ENCODE measurements around the gene C19orf85. TPM values are rescaled to one million over a fixed set of nuclear protein-coding genes. Genes with fewer than 3 reads are reported as not detected.

The C19orf85 gene
- total and polyA plus RNA-seq, 4 donors = not detected

- no peaks in the 10 kb centered on the region for H3K36me3 ChIP-seq (ENCODE audit: control insufficient read depth in 4 of 4, insufficient read depth in 3 of 4, low read depth in 1 of 4, low read length in 3 of 4)
- peaks cover under 1 to 10% (median 8%) of the 10 kb centered on the region in 4 donors for H3K27me3 ChIP-seq (ENCODE audit: control insufficient read depth in 4 of 4, insufficient read depth in 4 of 4, low read length in 3 of 4)
- no peaks in the 10 kb centered on the region for H3K9me3 ChIP-seq (ENCODE audit: control insufficient read depth in 4 of 4, low read length in 3 of 4)
- H3K9ac ChIP-seq (ENCODE audit: low read depth in 1 of 2, low read length in 2 of 2) = no peak overlapping the region
- no peak overlapping the region for H3K27ac ChIP-seq (ENCODE audit: low read depth in 1 of 2, low read length in 2 of 2)
- no peak for DNase-seq (ENCODE audit: low spot score)
- TF ChIP-seq GABPA (IDR thresholded peaks at IDR 0.05 in 1 of 2, conservative IDR thresholded peaks at IDR 0.05 in 1 of 2) (no peak), ZBTB33 (IDR thresholded peaks at IDR 0.05) (no peak), HNF4A (conservative IDR thresholded peaks at IDR 0.05) (no peak), RXRA (IDR thresholded peaks at IDR 0.05) (no peak), MAX (IDR thresholded peaks at IDR 0.05) (no peak), TAF1 (conservative IDR thresholded peaks at IDR 0.05) (no peak)
- no peak overlapping the region for H3K4me3 ChIP-seq (ENCODE audit: low read depth in 1 of 3, low read length in 3 of 3)
- WGBS = 17% methylated on average over 48 of the region's 48 CpGs
- H3K4me1 ChIP-seq (ENCODE audit: control insufficient read depth in 4 of 4, insufficient read depth in 4 of 4, low read length in 3 of 4) = no peaks in the 10 kb centered on the region
Observed at GRCh38 chr19:55433292-55433691, 31.3 kb downstream of the C19orf85 start.

- no peak for TF ChIP-seq YY1 (IDR thresholded peaks at IDR 0.05)
- no peak for TF ChIP-seq SP1 (IDR thresholded peaks at IDR 0.05)
- TF ChIP-seq MAX (IDR thresholded peaks at IDR 0.05) = no peak
- TF ChIP-seq JUND (IDR thresholded peaks at IDR 0.05) = no peak
- TF ChIP-seq REST (IDR thresholded peaks at IDR 0.05) = no peak
- no peak for TF ChIP-seq HNF4G (IDR thresholded peaks at IDR 0.05)
- TF ChIP-seq GABPA (IDR thresholded peaks at IDR 0.05 in 1 of 2, conservative IDR thresholded peaks at IDR 0.05 in 1 of 2) = no peak
- TF ChIP-seq CTCF (IDR thresholded peaks at IDR 0.05; ENCODE audit: low read depth, low read length, missing input control) = no peak
- no peak for TF ChIP-seq FOXA2 (IDR thresholded peaks at IDR 0.05)
- TF ChIP-seq EGR1 (IDR thresholded peaks at IDR 0.05; ENCODE audit: low read depth in 2 of 2) = no peak
- no peak for TF ChIP-seq RAD21 (IDR thresholded peaks at IDR 0.05)
- no peak for TF ChIP-seq ATF3 (IDR thresholded peaks at IDR 0.05)
- no peak for DNase-seq (ENCODE audit: low spot score)
- Histone ChIP-seq H3K4me3 (ENCODE audit: low read depth in 1 of 3, low read length in 3 of 3) (no peak overlapping the region), H3K9ac (ENCODE audit: low read depth in 1 of 2, low read length in 2 of 2) (no peak overlapping the region), H3K27me3 (ENCODE audit: control insufficient read depth in 4 of 4, insufficient read depth in 4 of 4, low read length in 3 of 4) (peaks cover 0 to 10% (median 8%) of the 10 kb centered on the region in 4 donors), H3K4me1 (ENCODE audit: control insufficient read depth in 4 of 4, insufficient read depth in 4 of 4, low read length in 3 of 4) (no peaks in the 10 kb centered on the region), H3K36me3 (ENCODE audit: control insufficient read depth in 4 of 4, insufficient read depth in 3 of 4, low read depth in 1 of 4, low read length in 3 of 4) (no peaks in the 10 kb centered on the region), H3K9me3 (ENCODE audit: control insufficient read depth in 4 of 4, low read length in 3 of 4) (no peaks in the 10 kb centered on the region), H3K27ac (ENCODE audit: low read depth in 1 of 2, low read length in 2 of 2) (no peak overlapping the region)
- WGBS = 85% methylated on average over 14 of the region's 14 CpGs
Observed at GRCh38 chr19:55432241-55432959, 32.2 kb downstream of the C19orf85 start.

Data from liver (tissue), 9 donors.